Karpas-422 (cell line): ENCODE results near the gene PNPLA1. TPM values are rescaled to one million over a fixed set of nuclear protein-coding genes. Genes with fewer than 3 reads are reported as not detected.

ENCODE experiments used
- DNase-seq: peaks from one replicate; pipeline ENCODE4 v3.0.0-alpha.2; 2015
- H2AFZ ChIP-seq: fragments of 200-600 bp; sonication (generic); 2 replicates; pipeline ENCODE4 v1.6.1; 2014; ENCODE audit warnings: antibody characterized with exemption, low read length, mixed read lengths
- H3K27ac ChIP-seq: fragments of 200-600 bp; sonication (generic); 2 replicates; pipeline ENCODE4 v1.5.1; 2014; ENCODE audit warnings: mild to moderate bottlenecking, low read length, moderate library complexity
- H3K27me3 ChIP-seq: fragments of 200-600 bp; sonication (generic); 2 replicates; pipeline ENCODE4 v1.6.1; 2014; ENCODE audit warnings: low read length, mixed read lengths
- H3K36me3 ChIP-seq: fragments of 200-600 bp; sonication (generic); 2 replicates; pipeline ENCODE4 v1.6.1; 2014; ENCODE audit warnings: low read length, mixed read lengths; ENCODE audit not compliant: insufficient read depth
- H3K4me1 ChIP-seq: fragments of 200-600 bp; sonication (generic); 2 replicates; pipeline ENCODE4 v1.6.1; 2014; ENCODE audit warnings: mild to moderate bottlenecking, low read length, mixed read lengths
- H3K4me2 ChIP-seq: fragments of 200-600 bp; sonication (generic); 2 replicates; pipeline ENCODE4 v1.6.1; 2014; ENCODE audit warnings: low read length, low read depth, mild to moderate bottlenecking; ENCODE audit not compliant: poor library complexity, severe bottlenecking
- H3K4me3 ChIP-seq: fragments of 200-600 bp; sonication (generic); 2 replicates; pipeline ENCODE4 v1.5.1; 2014; ENCODE audit warnings: mild to moderate bottlenecking, antibody characterized with exemption, low read length, mixed read lengths
- H3K79me2 ChIP-seq: fragments of 200-600 bp; sonication (generic); 2 replicates; pipeline ENCODE4 v1.6.1; 2014; ENCODE audit warnings: mild to moderate bottlenecking, low read length, mixed read lengths
- H3K9ac ChIP-seq: fragments of 200-600 bp; sonication (generic); 2 replicates; pipeline ENCODE4 v1.6.0; 2014; ENCODE audit warnings: low read length
- H3K9me2 ChIP-seq: fragments of 200-600 bp; sonication (generic), shearing (Covaris generic); replicated peaks from 2 replicates; pipeline ENCODE4 v1.6.0; 2014; ENCODE audit warnings: mild to moderate bottlenecking, low read length, moderate library complexity; ENCODE audit not compliant: insufficient read depth
- H3K9me3 ChIP-seq: fragments of 300-700, 200-600 bp; sonication (generic); 2 replicates; pipeline ENCODE4 v1.6.1; 2014; ENCODE audit warnings: low read length, mixed read lengths
- H4K20me1 ChIP-seq: fragments of 200-600 bp; sonication (generic); 2 replicates; pipeline ENCODE4 v1.6.1; 2014; ENCODE audit warnings: mild to moderate bottlenecking, antibody characterized with exemption, low read length, low read depth; ENCODE audit not compliant: insufficient read depth
- total RNA-seq: library from RNA; depleted of rRNA; stranded (reverse); fragments of >200 nt; shearing (Covaris generic); gene quantifications from 2 replicates; pipeline ENCODE4 v1.2.3, GENCODE V29; 2014; ENCODE audit warnings: low replicate concordance

The PNPLA1 gene
- total RNA-seq, 1 experiment from 2014 or later, result not detected

- Histone ChIP-seq H3K36me3 (no peaks in the 10 kb centered on the region), H2AFZ (no peak overlapping the region), H3K27me3 (no peaks in the 10 kb centered on the region), H3K27ac (no peak overlapping the region), H3K9me2 (no peaks in the 10 kb centered on the region), H3K9ac (no peak overlapping the region), H4K20me1 (no peaks in the 10 kb centered on the region), H3K4me2 (no peak overlapping the region), H3K4me1 (peaks cover 27% of the 10 kb centered on the region), H3K79me2 (no peaks in the 10 kb centered on the region), H3K9me3 (no peaks in the 10 kb centered on the region), H3K4me3 (no peak overlapping the region)
- DNase-seq, result no peak
Measured at GRCh38 chr6:36319436-36319762, 49.5 kb downstream of the PNPLA1 start.

DNA sequence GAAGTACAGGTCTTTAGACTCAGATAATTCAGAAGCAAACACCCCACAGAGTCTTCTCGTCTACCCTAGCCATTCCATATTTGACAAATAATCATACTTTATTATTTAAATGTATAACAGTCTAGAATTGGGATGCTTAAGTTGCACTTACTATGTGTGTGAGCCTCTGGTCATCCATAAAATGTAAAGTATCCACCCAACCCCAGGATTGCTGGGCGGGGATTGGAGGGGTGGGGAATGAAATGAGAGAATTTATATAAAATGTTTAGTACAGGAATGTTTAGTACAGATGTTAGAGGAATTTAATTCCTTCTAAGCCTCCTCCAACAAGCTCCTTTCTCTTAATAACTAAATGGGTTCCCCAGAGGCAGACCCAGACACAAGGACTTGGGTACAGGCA, 50.0 kb downstream of the PNPLA1 start:
- H3K9me3 ChIP-seq, result no peaks in the 10 kb centered on the region
- no peaks in the 10 kb centered on the region for H3K27me3 ChIP-seq
- DNase-seq, result no peak
- H3K9me2 ChIP-seq, result no peaks in the 10 kb centered on the region
- no peak overlapping the region for H2AFZ ChIP-seq
- no peaks in the 10 kb centered on the region for H3K36me3 ChIP-seq
- H3K27ac ChIP-seq, result no peak overlapping the region
- no peak overlapping the region for H3K4me2 ChIP-seq
- no peak overlapping the region for H3K4me3 ChIP-seq
- H3K9ac ChIP-seq, result no peak overlapping the region
- no peaks in the 10 kb centered on the region for H3K79me2 ChIP-seq
- peaks cover 23% of the 10 kb centered on the region for H3K4me1 ChIP-seq
- H4K20me1 ChIP-seq, result no peaks in the 10 kb centered on the region

GRCh38 chr6:36320475-36320874, 50.6 kb downstream of the PNPLA1 start:
- Histone ChIP-seq H3K4me2 (no peak overlapping the region), H3K79me2 (no peaks in the 10 kb centered on the region), H3K4me1 (peaks cover 19% of the 10 kb centered on the region), H3K9me2 (no peaks in the 10 kb centered on the region), H3K9ac (no peak overlapping the region), H3K9me3 (no peaks in the 10 kb centered on the region), H3K36me3 (no peaks in the 10 kb centered on the region), H4K20me1 (no peaks in the 10 kb centered on the region), H3K4me3 (no peak overlapping the region), H3K27ac (no peak overlapping the region), H2AFZ (no peak overlapping the region), H3K27me3 (no peaks in the 10 kb centered on the region)
- no peak for DNase-seq

- Histone ChIP-seq H4K20me1 (no peaks in the 10 kb centered on the region), H2AFZ (no peak overlapping the region), H3K4me3 (no peak overlapping the region), H3K9me2 (no peaks in the 10 kb centered on the region), H3K79me2 (no peaks in the 10 kb centered on the region), H3K36me3 (no peaks in the 10 kb centered on the region), H3K27ac (no peak overlapping the region), H3K9me3 (no peaks in the 10 kb centered on the region), H3K27me3 (no peaks in the 10 kb centered on the region), H3K4me2 (no peak overlapping the region), H3K4me1 (peaks cover 30% of the 10 kb centered on the region), H3K9ac (no peak overlapping the region)
- DNase-seq, result no peak
Measured at GRCh38 chr6:36322591-36322990, 52.7 kb downstream of the PNPLA1 start.

DNA sequence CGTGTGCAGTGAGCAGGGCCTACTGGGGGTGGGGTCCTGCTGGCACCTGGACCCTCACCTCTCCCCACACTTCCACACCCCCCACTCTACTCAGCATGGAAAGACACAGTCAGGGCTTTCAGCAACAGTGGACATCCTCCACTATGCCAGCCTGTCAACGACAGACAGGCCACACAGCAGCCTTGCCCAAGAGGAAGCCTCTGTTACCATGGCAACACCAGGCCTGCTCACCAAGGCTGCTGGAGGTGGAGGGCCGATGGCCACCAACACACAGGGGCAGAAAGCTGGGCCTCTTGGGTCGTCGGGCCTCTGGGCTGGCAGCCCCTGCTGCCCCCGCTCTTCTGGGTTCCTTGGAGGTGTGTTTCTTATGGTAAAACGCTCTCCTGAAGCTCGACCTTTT, 53.2 kb downstream of the PNPLA1 start:
- no peaks in the 10 kb centered on the region for H3K27me3 ChIP-seq
- H3K9me2 ChIP-seq, result no peaks in the 10 kb centered on the region
- DNase-seq, result no peak
- H2AFZ ChIP-seq, result no peak overlapping the region
- H3K9me3 ChIP-seq, result no peaks in the 10 kb centered on the region
- no peak overlapping the region for H3K4me3 ChIP-seq
- no peaks in the 10 kb centered on the region for H3K36me3 ChIP-seq
- H3K79me2 ChIP-seq, result no peaks in the 10 kb centered on the region
- H3K27ac ChIP-seq, result no peak overlapping the region
- peaks cover 29% of the 10 kb centered on the region for H3K4me1 ChIP-seq
- no peaks in the 10 kb centered on the region for H4K20me1 ChIP-seq
- H3K4me2 ChIP-seq, result no peak overlapping the region
- no peak overlapping the region for H3K9ac ChIP-seq

GRCh38 chr6:36324191-36324590, 54.3 kb downstream of the PNPLA1 start:
- Histone ChIP-seq H3K4me3 (no peak overlapping the region), H2AFZ (no peak overlapping the region), H3K4me1 (peaks cover 27% of the 10 kb centered on the region), H3K79me2 (no peaks in the 10 kb centered on the region), H3K9me2 (no peaks in the 10 kb centered on the region), H3K27me3 (no peaks in the 10 kb centered on the region), H3K9ac (no peak overlapping the region), H3K9me3 (no peaks in the 10 kb centered on the region), H4K20me1 (no peaks in the 10 kb centered on the region), H3K4me2 (no peak overlapping the region), H3K27ac (no peak overlapping the region), H3K36me3 (no peaks in the 10 kb centered on the region)
- no peak for DNase-seq

DNA sequence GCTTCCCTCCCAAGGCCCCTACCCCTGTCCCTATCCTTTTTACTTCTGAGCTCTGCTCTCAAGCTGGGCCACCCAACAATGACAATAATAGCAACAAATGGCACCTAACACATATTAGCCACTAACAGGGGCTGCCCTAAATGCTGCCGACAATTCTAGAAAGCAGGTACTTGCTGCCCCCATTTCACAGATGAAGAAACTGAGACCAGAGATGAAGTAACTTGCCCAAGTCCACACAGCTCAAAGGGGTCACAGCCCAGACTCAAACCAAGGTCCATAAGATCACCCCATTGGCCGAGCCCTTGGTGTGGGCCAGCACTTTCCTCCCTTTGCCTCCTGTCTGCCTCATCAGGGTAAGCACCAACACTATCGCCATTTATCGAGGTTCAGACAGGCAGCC, 54.9 kb downstream of the PNPLA1 start:
- no peak overlapping the region for H3K4me2 ChIP-seq
- no peaks in the 10 kb centered on the region for H3K79me2 ChIP-seq
- no peak overlapping the region for H3K27ac ChIP-seq
- H3K9ac ChIP-seq, result no peak overlapping the region
- no peaks in the 10 kb centered on the region for H3K9me3 ChIP-seq
- H2AFZ ChIP-seq, result no peak overlapping the region
- H3K4me3 ChIP-seq, result no peak overlapping the region
- H3K4me1 ChIP-seq, result peaks cover 27% of the 10 kb centered on the region
- no peaks in the 10 kb centered on the region for H3K27me3 ChIP-seq
- DNase-seq, result no peak
- H3K9me2 ChIP-seq, result no peaks in the 10 kb centered on the region
- no peaks in the 10 kb centered on the region for H4K20me1 ChIP-seq
- no peaks in the 10 kb centered on the region for H3K36me3 ChIP-seq

DNA sequence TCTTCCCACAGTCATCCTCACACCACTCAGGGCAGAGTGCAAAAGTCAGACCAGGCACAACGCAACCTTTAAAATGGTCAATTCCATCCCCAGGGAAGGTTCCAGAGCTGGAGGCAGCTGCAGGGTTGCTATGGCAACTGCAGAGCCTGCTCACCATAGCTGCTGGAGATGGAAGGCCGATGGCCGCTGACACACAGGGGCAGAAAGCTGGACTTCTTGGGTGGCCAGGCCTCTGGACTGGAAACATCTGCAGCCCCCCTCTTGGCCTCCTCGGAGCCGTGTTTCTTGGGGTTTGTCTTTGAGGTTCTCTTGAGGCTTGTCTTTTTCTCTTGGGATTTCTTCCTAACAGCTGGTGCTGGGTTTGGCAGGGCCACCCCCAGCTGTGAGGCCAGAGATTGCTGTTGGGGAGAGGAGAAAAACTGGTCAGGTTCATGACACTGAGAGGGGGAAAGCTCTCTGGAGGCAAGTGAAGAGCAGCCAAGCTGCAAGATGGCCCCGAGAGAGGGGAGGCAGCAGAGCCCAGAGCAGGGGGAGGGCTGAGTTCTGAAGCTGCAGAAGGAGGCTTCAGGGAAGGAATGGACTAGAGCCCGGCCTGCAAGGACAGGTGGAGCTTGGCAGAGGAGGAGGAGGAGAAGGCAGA, 56.6 kb downstream of the PNPLA1 start:
- Histone ChIP-seq H3K27ac (0 out of 2 replicates have a peak overlapping the region, but pooled peaks have one; percentile 5), H3K36me3 (no peaks in the 10 kb centered on the region), H2AFZ (0 out of 2 replicates have a peak overlapping the region, but pooled peaks have one; percentile 23), H3K9ac (peak overlapping the region; percentile 31; the same call in 1 of the 2 replicates), H3K9me3 (no peaks in the 10 kb centered on the region), H4K20me1 (no peaks in the 10 kb centered on the region), H3K4me3 (peak overlapping the region; percentile 34; the same call in 1 of the 2 replicates), H3K9me2 (no peaks in the 10 kb centered on the region), H3K4me1 (peaks cover 27% of the 10 kb centered on the region), H3K4me2 (peak overlapping the region; percentile 51), H3K79me2 (no peaks in the 10 kb centered on the region), H3K27me3 (no peaks in the 10 kb centered on the region)
- DNase-seq, result peak; percentile 68
